Measurements from ENCODE around the gene CDH12. TPM values are rescaled to one million over a fixed set of nuclear protein-coding genes. Genes with fewer than 3 reads are reported as not detected.

The CDH12 gene
- total and polyA plus RNA-seq, 10 of the 15 experiments (the other 5 are each of a cell fraction or from before 2014, with no cell fraction given) = 0.03 to 0.16 TPM; not detected in 8

GRCh38 chr5:21918451-21918850 is 934.7 kb downstream of the CDH12 start (continued):
- TF ChIP-seq RELB (IDR thresholded peaks at IDR 0.05; ENCODE audit: low read depth) (no peak), NKRF (conservative IDR thresholded peaks at IDR 0.05) (no peak), CUX1 (IDR thresholded peaks at IDR 0.05; ENCODE audit: insufficient replicate concordance, low read depth, low read length) (no peak), CHD4 (IDR thresholded peaks at IDR 0.05) (no peak), MYB (IDR thresholded peaks at IDR 0.05; ENCODE audit: borderline replicate concordance, low read depth, low read length) (no peak), ZNF24 (IDR thresholded peaks at IDR 0.05) (no peak), E2F8 (IDR thresholded peaks at IDR 0.05; ENCODE audit: low read depth, partially characterized antibody) (no peak), CTCF (IDR thresholded peaks at IDR 0.05 in 2 of 3, conservative IDR thresholded peaks at IDR 0.05 in 1 of 3; ENCODE audit: control insufficient read depth in 2 of 3, extremely low read depth in 1 of 3, insufficient read depth in 1 of 3, low read depth in 3 of 3, low read length in 3 of 3) (no peak), BCLAF1 (IDR thresholded peaks at IDR 0.05) (no peak), BRCA1 (IDR thresholded peaks at IDR 0.05; ENCODE audit: low read depth, low read length) (no peak), CBFB (IDR thresholded peaks at IDR 0.05; ENCODE audit: low read depth) (no peak)

Data from GM12878 (cell line).